Adipose tissue (tissue), 3 donors: ENCODE measurements around the gene CHIC2. TPM values are rescaled to one million over a fixed set of nuclear protein-coding genes. Genes with fewer than 3 reads are reported as not detected.

Source experiments
- H3K27ac ChIP-seq: one replicate; pipeline ENCODE4 v1.5.1; 2013; ENCODE audit warnings: low read depth, low read length
- WGBS, 3 donors: extraction: QIAGEN DNeasy Blood & Tissue Kit; methylation state at CpG; one replicate each; pipeline ENCODE4 v1.1.7; 2013; 5-methylcytosine and 5-hydroxymethylcytosine counted together
- polyA plus RNA-seq, 3 donors: library from polyadenylated mRNA; stranded (reverse); fragments of 200-250 nt; gene quantifications; one replicate each; pipeline ENCODE4 v1.2.3, GENCODE V29; 2013
- donor health status: healthy with polysubstance abuse.
- donor health status: Bipolar disorder and iron deficiency.
- donor health status: healthy.

Gene CHIC2
- polyA plus RNA-seq, 3 donors, result 8.8 to 29.0 (median 23.4) TPM

DNA sequence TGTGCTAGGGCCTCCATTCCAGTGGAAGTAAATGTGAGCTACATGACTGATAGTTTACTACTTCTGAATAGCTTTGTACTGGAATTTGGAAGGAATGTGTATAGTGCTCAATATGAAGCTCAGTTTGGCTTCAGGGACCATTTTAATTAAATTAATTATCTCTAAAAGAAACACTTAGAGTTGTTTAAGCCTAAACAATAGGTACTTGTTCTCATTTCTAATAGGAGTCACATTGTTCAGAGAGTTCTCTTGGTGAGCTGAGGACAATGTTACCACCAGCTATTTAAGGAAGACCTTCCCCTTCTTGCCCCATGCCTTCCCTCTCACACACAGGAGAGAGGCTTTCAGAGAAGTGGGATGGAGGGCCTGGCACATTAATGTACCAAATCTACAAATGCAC lies 78.3 kb downstream of the CHIC2 start:
- H3K27ac ChIP-seq, result no peak overlapping the region

DNA sequence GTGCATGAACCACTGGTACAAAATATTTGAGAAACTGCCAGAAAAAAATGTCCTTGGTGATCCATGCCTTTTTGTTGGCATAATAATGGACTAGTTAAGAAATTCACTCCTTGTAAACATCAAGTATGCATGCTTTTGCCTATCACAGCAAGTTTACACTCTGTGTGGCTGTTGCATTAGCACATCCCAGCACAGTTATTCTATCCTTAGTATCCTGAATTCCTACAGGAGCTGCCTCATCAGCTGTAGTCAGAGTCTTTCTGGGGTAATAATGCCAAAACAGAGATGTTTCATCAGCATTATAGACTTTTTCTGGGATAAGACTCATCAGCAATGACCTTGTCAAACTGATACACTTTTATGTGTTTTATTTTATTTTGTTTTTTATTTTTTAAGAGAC lies 82.8 kb downstream of the CHIC2 start:
- H3K27ac ChIP-seq, result no peak overlapping the region

DNA sequence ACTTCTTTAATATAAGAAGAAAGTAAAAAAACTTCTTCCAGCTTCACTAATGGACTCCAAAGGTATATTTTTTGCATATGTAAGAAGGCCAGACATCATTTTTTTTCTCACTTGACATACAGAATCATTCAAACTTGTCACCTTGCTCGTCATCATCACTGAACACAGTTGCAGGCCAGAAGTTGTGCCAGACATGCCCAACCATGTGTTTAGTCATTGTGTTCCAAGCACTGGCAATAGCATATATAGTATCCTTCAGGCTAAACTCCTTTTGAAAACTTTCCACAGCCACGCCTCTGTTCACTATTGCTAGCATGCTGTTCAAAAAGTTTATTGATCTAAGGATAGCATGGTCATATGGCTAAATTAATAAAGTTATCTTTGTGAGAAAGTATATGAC lies 83.3 kb downstream of the CHIC2 start:
- WGBS, 3 donors, result 64 to 71% (median 68%) methylated on average over 2 of the region's 2 CpGs
- H3K27ac ChIP-seq, result no peak overlapping the region

DNA sequence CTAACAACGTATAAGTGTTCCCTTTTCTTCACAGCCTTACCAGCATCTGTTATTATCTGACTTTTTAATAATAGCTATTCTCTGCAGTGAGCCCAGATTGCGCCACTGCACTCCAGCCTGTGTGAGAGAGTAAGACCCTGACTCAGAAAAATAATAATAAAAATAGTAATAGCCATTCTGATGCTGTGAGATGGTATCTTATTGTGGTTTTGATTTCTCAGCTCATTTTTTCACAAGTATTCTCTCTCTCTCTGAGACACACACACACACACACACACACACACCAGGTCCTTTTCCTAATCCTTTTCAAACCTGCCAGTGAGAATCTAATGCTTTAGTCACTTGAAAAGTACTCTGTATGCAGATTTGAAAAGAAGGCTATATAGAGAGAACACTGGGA lies 89.8 kb downstream of the CHIC2 start:
- H3K27ac ChIP-seq, result no peak overlapping the region
- WGBS, 3 donors, result 95 to 100% (median 98%) methylated on average over 2 of the region's 2 CpGs

DNA sequence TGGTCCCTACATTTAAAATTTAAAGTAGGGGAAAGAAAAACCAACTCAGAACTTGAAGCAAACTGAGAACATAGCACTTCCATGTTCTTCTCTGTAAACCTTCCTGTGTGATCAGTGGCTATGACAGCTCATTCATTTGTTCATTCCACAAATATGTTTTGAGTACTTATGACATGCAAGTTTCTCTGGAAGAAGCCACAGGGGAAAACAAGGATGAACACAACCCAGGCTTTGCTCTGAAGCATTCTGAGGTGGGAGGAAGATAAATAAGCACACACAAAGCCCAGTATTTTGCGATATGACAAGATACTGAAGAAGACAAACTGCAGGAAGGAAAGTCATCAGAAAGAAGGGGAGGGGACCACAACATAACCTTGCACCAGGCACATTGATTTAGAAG lies 96.4 kb downstream of the CHIC2 start:
- WGBS, 3 donors, result 81 to 96% (median 85%) methylated on average over 1 of the region's 1 CpG
- H3K27ac ChIP-seq, result no peak overlapping the region

DNA sequence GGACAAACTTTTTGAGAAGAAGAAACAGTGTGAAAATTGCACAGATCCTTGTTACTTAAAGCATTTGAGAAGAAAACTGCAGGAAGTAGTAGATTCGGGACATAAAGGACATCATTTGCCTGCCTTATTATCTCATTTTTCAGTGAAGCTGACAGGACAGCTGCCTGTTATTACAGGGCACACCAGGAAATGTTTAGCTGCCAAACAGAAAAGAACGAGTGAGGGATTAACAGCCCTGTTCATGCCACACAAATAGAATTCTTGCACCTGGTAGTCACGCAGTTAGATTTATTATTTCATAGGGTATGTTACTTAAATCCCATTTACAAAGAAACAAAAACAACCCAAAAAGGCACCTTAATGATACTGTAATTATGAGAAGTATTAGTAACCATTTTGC lies 100.6 kb downstream of the CHIC2 start:
- H3K27ac ChIP-seq, result no peak overlapping the region
- WGBS, 3 donors, result 61 to 76% (median 70%) methylated on average over 3 of the region's 3 CpGs

DNA sequence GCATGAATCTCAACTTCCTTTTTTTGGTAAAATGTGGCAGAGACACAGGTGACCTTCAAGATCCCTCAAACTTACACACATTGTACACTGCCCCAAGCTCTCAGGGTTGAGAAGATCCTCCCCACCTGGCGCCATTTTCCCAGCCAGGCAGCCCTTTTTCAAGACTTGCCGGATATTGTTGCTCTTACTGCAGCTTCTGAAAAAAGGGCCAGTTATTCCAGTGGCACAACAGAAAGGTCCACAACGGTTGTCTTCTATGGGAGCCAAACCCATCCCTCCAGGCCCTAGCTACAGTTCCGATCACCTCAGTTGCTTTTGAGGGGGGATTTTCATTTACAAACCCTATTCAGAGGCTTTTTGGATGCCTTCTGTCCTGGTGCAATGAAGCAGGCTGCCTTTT lies 101.1 kb downstream of the CHIC2 start:
- 88 to 95% (median 94%) methylated on average over 4 of the region's 4 CpGs for WGBS, 3 donors
- no peak overlapping the region for H3K27ac ChIP-seq

DNA sequence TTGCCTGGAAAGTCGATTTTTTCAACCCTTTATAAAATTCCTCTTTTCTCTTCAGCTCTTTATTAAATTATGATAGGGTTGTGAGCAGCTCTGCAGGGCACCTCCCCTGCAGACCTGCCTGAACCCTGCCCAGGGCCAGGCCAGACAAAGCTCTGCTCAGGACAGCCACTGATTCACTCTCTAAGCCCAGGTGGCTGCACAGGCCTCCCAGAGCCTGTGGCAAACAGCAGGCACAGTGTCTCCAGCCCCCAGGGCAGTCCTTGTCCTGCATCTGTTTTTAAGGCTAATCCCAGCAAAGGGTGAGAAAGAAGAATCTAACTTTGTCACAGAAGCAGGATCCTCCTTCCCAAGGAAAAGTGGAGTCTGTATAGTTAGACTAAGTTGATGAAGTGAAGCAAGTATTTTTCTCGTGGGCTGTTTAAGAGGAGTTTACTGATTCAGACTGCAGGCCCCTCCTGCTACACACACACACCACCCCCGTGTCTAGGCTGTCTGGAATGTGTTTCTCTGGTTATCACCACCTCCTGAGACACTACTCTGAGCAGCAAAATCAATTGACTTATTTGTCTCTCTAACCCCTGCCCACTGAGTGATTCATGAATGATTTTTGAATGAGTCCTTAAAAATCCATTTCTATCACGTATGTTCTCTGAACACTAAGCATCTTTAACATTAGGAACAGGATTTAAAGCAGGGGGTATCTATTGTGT lies 101.7 kb downstream of the CHIC2 start:
- no peak overlapping the region for H3K27ac ChIP-seq
- WGBS, 3 donors, result 61 to 76% (median 65%) methylated on average over 4 of the region's 4 CpGs

DNA sequence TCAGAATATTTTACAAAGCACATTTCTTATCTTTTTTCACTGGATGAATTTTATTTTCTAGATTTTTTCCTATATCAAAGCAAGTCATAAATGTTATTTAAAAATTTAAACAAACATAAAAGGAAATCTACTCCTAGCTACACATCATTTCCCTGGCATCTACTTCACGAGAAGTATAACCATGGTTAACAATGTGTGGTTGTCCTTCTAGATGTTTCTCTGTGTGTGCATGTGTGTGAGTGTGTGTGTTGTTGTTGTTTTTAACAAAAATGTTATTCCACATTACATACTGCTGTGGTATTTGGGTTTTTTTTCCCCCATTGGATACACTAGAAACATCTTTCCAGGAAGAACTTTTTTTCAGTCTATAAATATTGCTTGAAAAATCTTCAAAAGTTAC lies 103.1 kb downstream of the CHIC2 start:
- WGBS, 3 donors, result 83 to 94% (median 89%) methylated on average over 1 of the region's 1 CpG
- H3K27ac ChIP-seq, result no peak overlapping the region

DNA sequence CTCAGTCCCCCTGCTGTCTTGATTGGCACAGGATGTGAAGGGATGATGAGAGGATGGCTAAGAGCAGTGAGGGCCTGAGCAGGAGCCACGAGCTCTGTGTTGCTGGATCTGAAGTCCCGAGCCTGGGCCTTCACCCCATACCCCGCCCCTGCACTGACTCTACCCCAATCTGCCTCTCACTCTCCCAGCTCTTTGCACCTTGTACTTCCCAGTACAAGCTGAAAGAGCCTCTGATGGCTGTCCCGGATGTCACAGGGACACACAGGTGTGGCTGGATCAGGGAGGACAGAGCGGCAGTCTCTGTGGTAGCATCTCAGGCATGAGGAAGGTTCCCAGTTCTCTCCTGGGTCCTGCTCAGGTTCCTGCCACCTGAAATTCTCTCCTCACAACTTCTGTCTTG lies 103.6 kb downstream of the CHIC2 start:
- WGBS, 3 donors, result 85 to 91% (median 90%) methylated on average over 5 of the region's 5 CpGs
- H3K27ac ChIP-seq, result no peak overlapping the region

Other genes starting within 250 kb of the CHIC2 start
- gene GSX2, start 35.6 kb upstream of the CHIC2 start, polyA plus RNA-seq, result not detected
- gene PDGFRA, start 164.7 kb upstream of the CHIC2 start, polyA plus RNA-seq, result 10 to 100 TPM; 14.2 to 51.3 (median 43.6) TPM